GM23338 (cell line): ENCODE results near the gene FCER2.

Source experiments
- CREB1 ChIP-seq: fragments of 250-450 bp; sonication (Bioruptor Pico); IDR thresholded peaks from 2 replicates; pipeline ENCODE4 v1.5.0; 2020; ENCODE audit warnings: low read depth, mild to moderate bottlenecking, moderate library complexity
- CTCF ChIP-seq, 2 experiments: fragments of 200-600 bp in 1 of 2; sonication (generic) in 1 of 2; conservative IDR thresholded peaks; 2 replicates each; pipeline versions ENCODE4 v1.5.1 to v1.6.1; 2016 to 2017; ENCODE audit warnings: antibody characterized with exemption in 2 of 2, low read depth in 2 of 2, mild to moderate bottlenecking in 2 of 2, moderate library complexity in 1 of 2
- ETS1 ChIP-seq: IDR thresholded peaks from 2 replicates; pipeline ENCODE4 v1.6.1; 2016; ENCODE audit warnings: antibody characterized with exemption
- EZH2 ChIP-seq: fragments of 200-600 bp; sonication (generic); IDR thresholded peaks from one replicate; pipeline ENCODE4 v1.8.0; 2017; ENCODE audit warnings: antibody characterized with exemption, mild to moderate bottlenecking, low read depth; ENCODE audit not compliant: unreplicated experiment
- EZH2phosphoT487 ChIP-seq: fragments of 200-600 bp; sonication (generic); IDR thresholded peaks from one replicate; pipeline ENCODE4 v1.8.1; 2018; ENCODE audit warnings: antibody characterized with exemption; ENCODE audit not compliant: unreplicated experiment
- JUNB ChIP-seq: IDR thresholded peaks from one replicate; pipeline ENCODE4 v1.6.1; 2016; ENCODE audit warnings: antibody characterized with exemption; ENCODE audit not compliant: unreplicated experiment
- NANOG ChIP-seq: IDR thresholded peaks from 2 replicates; pipeline ENCODE4 v1.6.1; 2016; ENCODE audit warnings: antibody characterized with exemption, borderline replicate concordance
- POLR2AphosphoS5 ChIP-seq: IDR thresholded peaks from 2 replicates; pipeline ENCODE4 v1.6.1; 2016; ENCODE audit warnings: antibody characterized with exemption, low read depth
- REST ChIP-seq: IDR thresholded peaks from one replicate; pipeline ENCODE4 v1.6.1; 2018; ENCODE audit warnings: antibody characterized with exemption; ENCODE audit not compliant: unreplicated experiment
- STAT1 ChIP-seq: IDR thresholded peaks from one replicate; pipeline ENCODE4 v1.6.1; 2016; ENCODE audit warnings: antibody characterized with exemption; ENCODE audit not compliant: unreplicated experiment
- ZNF114 ChIP-seq: fragments of 250-450 bp; sonication (Bioruptor Pico); IDR thresholded peaks from 2 replicates; pipeline ENCODE4 v1.5.0; 2020; ENCODE audit warnings: mild to moderate bottlenecking, moderate library complexity
- TF ChIP-seq, protein P1 (sequence below): fragments of 250-450 bp; sonication (Bioruptor Pico); IDR thresholded peaks from 2 replicates; pipeline ENCODE4 v1.5.0; 2020; ENCODE audit warnings: mild to moderate bottlenecking, moderate library complexity

- no peak for TF ChIP-seq REST
- no peak for TF ChIP-seq CTCF (conservative IDR thresholded peaks at IDR 0.05; ENCODE audit: low read depth in 2 of 2)
- TF ChIP-seq POLR2AphosphoS5: no peak
- no peak for TF ChIP-seq EZH2phosphoT487
- no peak for TF ChIP-seq STAT1
- no peak for TF ChIP-seq EZH2
- TF ChIP-seq ETS1: no peak
- TF ChIP-seq ZNF114 (CRISPR knock-in tag): no peak
- TF ChIP-seq, protein P1, sequence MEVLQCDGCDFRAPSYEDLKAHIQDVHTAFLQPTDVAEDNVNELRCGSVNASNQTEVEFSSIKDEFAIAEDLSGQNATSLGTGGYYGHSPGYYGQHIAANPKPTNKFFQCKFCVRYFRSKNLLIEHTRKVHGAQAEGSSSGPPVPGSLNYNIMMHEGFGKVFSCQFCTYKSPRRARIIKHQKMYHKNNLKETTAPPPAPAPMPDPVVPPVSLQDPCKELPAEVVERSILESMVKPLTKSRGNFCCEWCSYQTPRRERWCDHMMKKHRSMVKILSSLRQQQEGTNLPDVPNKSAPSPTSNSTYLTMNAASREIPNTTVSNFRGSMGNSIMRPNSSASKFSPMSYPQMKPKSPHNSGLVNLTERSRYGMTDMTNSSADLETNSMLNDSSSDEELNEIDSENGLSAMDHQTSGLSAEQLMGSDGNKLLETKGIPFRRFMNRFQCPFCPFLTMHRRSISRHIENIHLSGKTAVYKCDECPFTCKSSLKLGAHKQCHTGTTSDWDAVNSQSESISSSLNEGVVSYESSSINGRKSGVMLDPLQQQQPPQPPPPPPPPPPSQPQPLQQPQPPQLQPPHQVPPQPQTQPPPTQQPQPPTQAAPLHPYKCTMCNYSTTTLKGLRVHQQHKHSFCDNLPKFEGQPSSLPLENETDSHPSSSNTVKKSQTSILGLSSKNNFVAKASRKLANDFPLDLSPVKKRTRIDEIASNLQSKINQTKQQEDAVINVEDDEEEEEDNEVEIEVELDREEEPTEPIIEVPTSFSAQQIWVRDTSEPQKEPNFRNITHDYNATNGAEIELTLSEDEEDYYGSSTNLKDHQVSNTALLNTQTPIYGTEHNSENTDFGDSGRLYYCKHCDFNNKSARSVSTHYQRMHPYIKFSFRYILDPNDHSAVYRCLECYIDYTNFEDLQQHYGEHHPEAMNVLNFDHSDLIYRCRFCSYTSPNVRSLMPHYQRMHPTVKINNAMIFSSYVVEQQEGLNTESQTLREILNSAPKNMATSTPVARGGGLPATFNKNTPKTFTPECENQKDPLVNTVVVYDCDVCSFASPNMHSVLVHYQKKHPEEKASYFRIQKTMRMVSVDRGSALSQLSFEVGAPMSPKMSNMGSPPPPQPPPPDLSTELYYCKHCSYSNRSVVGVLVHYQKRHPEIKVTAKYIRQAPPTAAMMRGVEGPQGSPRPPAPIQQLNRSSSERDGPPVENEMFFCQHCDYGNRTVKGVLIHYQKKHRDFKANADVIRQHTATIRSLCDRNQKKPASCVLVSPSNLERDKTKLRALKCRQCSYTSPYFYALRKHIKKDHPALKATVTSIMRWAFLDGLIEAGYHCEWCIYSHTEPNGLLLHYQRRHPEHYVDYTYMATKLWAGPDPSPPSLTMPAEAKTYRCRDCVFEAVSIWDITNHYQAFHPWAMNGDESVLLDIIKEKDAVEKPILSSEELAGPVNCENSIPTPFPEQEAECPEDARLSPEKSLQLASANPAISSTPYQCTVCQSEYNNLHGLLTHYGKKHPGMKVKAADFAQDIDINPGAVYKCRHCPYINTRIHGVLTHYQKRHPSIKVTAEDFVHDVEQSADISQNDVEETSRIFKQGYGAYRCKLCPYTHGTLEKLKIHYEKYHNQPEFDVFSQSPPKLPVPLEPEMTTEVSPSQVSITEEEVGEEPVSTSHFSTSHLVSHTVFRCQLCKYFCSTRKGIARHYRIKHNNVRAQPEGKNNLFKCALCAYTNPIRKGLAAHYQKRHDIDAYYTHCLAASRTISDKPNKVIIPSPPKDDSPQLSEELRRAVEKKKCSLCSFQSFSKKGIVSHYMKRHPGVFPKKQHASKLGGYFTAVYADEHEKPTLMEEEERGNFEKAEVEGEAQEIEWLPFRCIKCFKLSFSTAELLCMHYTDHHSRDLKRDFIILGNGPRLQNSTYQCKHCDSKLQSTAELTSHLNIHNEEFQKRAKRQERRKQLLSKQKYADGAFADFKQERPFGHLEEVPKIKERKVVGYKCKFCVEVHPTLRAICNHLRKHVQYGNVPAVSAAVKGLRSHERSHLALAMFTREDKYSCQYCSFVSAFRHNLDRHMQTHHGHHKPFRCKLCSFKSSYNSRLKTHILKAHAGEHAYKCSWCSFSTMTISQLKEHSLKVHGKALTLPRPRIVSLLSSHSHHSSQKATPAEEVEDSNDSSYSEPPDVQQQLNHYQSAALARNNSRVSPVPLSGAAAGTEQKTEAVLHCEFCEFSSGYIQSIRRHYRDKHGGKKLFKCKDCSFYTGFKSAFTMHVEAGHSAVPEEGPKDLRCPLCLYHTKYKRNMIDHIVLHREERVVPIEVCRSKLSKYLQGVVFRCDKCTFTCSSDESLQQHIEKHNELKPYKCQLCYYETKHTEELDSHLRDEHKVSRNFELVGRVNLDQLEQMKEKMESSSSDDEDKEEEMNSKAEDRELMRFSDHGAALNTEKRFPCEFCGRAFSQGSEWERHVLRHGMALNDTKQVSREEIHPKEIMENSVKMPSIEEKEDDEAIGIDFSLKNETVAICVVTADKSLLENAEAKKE (CRISPR knock-in tag): no peak
- TF ChIP-seq CREB1 (CRISPR knock-in tag): no peak
- TF ChIP-seq JUNB: no peak
- no peak for TF ChIP-seq NANOG
These were observed 49.3 kb upstream of the FCER2 start for GRCh38 chr19:7751157-7751783.
